GM23338 (cell line): ENCODE results near the gene PROC.

Experiments used
- EZH2 ChIP-seq: fragments of 200-600 bp; sonication (generic); IDR thresholded peaks from one replicate; pipeline ENCODE4 v1.8.0; 2017; ENCODE audit warnings: antibody characterized with exemption, mild to moderate bottlenecking, low read depth; ENCODE audit not compliant: unreplicated experiment
- EZH2phosphoT487 ChIP-seq: fragments of 200-600 bp; sonication (generic); IDR thresholded peaks from one replicate; pipeline ENCODE4 v1.8.1; 2018; ENCODE audit warnings: antibody characterized with exemption; ENCODE audit not compliant: unreplicated experiment
- POLR2AphosphoS5 ChIP-seq: IDR thresholded peaks from 2 replicates; pipeline ENCODE4 v1.6.1; 2016; ENCODE audit warnings: antibody characterized with exemption, low read depth
- ZNF114 ChIP-seq: fragments of 250-450 bp; sonication (Bioruptor Pico); IDR thresholded peaks from 2 replicates; pipeline ENCODE4 v1.5.0; 2020; ENCODE audit warnings: mild to moderate bottlenecking, moderate library complexity
- TF ChIP-seq, protein P1 (sequence below), 2 experiments: fragments of 200-600 bp in 1 of 2; sonication (generic) in 1 of 2; conservative IDR thresholded peaks; 2 replicates each; pipeline versions ENCODE4 v1.5.1 to v1.6.1; 2016 to 2017; ENCODE audit warnings: antibody characterized with exemption in 2 of 2, low read depth in 2 of 2, mild to moderate bottlenecking in 2 of 2, moderate library complexity in 1 of 2
- TF ChIP-seq, protein P2 (sequence below): IDR thresholded peaks from one replicate; pipeline ENCODE4 v1.6.1; 2018; ENCODE audit warnings: antibody characterized with exemption; ENCODE audit not compliant: unreplicated experiment

DNA sequence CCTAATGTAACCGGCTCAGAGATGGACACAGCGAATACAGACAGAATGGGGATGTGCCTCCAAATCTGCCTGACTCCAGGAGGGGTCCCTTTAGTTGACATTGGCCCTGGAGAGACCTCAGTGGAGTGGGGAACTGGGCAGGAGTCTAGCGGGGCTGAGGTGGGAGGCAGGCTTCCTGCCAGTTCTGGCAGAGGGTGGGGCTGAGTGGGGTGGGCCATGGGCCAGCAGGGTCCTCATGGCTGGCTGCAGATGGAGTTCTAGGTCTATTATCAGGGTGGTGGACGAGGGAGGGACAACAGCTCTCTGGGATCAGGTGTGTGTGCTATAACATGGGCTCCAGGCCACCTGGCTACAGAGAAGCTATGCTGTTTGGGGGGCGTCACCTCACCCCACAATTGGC lies 21.1 kb downstream of the PROC start:
- TF ChIP-seq EZH2phosphoT487 = no peak
- TF ChIP-seq, protein P1, sequence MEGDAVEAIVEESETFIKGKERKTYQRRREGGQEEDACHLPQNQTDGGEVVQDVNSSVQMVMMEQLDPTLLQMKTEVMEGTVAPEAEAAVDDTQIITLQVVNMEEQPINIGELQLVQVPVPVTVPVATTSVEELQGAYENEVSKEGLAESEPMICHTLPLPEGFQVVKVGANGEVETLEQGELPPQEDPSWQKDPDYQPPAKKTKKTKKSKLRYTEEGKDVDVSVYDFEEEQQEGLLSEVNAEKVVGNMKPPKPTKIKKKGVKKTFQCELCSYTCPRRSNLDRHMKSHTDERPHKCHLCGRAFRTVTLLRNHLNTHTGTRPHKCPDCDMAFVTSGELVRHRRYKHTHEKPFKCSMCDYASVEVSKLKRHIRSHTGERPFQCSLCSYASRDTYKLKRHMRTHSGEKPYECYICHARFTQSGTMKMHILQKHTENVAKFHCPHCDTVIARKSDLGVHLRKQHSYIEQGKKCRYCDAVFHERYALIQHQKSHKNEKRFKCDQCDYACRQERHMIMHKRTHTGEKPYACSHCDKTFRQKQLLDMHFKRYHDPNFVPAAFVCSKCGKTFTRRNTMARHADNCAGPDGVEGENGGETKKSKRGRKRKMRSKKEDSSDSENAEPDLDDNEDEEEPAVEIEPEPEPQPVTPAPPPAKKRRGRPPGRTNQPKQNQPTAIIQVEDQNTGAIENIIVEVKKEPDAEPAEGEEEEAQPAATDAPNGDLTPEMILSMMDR (conservative IDR thresholded peaks at IDR 0.05; ENCODE audit: low read depth in 2 of 2) = no peak
- TF ChIP-seq EZH2 = no peak
- TF ChIP-seq, protein P2, sequence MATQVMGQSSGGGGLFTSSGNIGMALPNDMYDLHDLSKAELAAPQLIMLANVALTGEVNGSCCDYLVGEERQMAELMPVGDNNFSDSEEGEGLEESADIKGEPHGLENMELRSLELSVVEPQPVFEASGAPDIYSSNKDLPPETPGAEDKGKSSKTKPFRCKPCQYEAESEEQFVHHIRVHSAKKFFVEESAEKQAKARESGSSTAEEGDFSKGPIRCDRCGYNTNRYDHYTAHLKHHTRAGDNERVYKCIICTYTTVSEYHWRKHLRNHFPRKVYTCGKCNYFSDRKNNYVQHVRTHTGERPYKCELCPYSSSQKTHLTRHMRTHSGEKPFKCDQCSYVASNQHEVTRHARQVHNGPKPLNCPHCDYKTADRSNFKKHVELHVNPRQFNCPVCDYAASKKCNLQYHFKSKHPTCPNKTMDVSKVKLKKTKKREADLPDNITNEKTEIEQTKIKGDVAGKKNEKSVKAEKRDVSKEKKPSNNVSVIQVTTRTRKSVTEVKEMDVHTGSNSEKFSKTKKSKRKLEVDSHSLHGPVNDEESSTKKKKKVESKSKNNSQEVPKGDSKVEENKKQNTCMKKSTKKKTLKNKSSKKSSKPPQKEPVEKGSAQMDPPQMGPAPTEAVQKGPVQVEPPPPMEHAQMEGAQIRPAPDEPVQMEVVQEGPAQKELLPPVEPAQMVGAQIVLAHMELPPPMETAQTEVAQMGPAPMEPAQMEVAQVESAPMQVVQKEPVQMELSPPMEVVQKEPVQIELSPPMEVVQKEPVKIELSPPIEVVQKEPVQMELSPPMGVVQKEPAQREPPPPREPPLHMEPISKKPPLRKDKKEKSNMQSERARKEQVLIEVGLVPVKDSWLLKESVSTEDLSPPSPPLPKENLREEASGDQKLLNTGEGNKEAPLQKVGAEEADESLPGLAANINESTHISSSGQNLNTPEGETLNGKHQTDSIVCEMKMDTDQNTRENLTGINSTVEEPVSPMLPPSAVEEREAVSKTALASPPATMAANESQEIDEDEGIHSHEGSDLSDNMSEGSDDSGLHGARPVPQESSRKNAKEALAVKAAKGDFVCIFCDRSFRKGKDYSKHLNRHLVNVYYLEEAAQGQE = no peak
- TF ChIP-seq POLR2AphosphoS5 = no peak
- no peak for TF ChIP-seq ZNF114
